HG02798 (cell line): ENCODE data around the gene SLC27A5.
"Not testable (repeated sequence)": the region's sequence is repeated elsewhere in the genome, so short reads cannot be mapped to it uniquely, and the experiment has no call there.

Experiments used
- ATAC-seq: cut with Tn5 transposase; IDR thresholded peaks from one replicate; pipeline ENCODE4 v1.9.1; 2021; ENCODE audit warnings: mild to moderate bottlenecking; ENCODE audit not compliant: unreplicated experiment, poor library complexity

Gene SLC27A5

DNA sequence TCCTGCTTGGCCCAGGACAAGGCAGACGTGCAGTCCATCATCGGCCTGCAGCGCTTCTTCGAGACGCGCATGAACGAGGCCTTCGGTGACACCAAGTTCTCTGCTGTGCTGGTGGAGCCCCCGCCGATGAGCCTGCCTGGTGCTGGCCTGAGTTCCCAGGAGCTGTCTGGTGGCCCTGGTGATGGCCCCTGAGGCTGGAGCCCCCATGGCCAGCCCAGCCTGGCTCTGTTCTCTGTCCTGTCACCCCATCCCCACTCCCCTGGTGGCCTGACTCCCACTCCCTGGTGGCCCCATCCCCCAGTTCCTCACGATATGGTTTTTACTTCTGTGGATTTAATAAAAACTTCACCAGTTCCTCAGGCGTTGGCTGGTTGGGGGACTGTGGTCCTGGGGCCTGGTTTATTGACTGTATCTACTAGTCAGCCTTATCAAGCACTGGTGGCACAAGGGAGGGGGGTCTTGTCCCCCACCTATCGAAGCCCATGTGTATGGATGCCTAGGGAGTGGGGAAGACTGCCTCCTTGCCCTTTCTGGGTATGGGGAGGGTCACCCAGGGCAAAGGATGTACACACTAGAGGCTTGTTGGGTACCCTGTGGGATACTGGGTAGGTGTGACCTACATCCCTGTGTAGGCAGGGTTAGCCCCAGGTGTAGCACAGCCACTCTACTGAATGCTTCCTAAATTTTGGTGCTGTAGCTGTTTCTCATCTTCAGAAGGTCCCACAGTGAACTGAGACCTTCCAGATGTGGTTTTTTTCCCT lies 38.8 kb upstream of the SLC27A5 start:
- ATAC-seq = no peak

DNA sequence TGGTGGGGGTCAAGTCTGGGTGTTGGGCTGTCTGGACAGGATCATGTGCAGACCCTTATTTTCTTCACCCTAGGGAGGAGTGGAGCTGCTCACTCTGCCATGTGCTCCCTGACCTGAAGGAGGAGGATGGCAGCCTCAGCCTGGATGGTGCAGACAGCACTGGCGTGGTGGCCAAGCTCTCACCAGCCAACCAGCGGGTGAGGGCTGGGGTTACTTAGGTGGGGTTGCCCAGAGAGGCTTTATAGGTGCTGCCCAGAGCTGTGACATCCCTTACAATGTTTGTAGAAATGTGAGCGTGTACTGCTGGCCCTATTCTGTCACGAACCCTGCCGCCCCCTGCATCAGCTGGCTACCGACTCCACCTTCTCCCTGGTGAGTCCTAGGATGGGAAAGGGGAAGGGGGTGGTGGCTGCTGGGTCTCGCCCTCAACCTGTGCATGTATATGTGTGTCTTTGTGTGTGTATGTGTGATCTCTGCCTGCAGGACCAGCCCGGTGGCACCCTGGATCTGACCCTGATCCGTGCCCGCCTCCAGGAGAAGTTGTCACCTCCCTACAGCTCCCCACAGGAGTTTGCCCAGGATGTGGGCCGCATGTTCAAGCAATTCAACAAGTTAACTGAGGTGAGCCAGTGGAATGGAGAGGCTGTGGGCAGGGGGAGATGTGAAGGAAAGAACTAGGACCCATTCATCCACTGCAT lies 38.0 kb upstream of the SLC27A5 start:
- no peak for ATAC-seq

DNA sequence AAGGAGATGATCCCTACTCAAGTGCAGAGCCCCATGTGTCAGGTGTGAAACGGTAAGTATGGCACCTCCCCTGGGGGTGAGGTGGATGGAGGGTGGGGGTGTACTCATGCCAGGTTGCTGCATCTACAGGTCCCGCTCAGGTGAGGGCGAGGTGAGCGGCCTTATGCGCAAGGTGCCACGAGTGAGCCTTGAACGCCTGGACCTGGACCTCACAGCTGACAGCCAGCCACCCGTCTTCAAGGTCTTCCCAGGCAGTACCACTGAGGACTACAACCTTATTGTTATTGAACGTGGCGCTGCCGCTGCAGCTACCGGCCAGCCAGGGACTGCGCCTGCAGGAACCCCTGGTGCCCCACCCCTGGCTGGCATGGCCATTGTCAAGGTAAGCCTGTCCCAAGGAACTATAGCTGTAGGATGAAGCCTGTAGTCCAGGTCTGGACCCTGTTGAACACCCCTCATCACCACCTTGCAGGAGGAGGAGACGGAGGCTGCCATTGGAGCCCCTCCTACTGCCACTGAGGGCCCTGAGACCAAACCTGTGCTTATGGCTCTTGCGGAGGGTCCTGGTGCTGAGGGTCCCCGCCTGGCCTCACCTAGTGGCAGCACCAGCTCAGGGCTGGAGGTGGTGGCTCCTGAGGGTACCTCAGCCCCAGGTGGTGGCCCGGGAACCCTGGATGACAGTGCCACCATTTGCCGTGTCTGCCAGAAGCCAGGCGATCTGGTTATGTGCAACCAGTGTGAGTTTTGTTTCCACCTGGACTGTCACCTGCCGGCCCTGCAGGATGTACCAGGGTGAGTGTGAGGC lies 37.3 kb upstream of the SLC27A5 start:
- no peak for ATAC-seq

DNA sequence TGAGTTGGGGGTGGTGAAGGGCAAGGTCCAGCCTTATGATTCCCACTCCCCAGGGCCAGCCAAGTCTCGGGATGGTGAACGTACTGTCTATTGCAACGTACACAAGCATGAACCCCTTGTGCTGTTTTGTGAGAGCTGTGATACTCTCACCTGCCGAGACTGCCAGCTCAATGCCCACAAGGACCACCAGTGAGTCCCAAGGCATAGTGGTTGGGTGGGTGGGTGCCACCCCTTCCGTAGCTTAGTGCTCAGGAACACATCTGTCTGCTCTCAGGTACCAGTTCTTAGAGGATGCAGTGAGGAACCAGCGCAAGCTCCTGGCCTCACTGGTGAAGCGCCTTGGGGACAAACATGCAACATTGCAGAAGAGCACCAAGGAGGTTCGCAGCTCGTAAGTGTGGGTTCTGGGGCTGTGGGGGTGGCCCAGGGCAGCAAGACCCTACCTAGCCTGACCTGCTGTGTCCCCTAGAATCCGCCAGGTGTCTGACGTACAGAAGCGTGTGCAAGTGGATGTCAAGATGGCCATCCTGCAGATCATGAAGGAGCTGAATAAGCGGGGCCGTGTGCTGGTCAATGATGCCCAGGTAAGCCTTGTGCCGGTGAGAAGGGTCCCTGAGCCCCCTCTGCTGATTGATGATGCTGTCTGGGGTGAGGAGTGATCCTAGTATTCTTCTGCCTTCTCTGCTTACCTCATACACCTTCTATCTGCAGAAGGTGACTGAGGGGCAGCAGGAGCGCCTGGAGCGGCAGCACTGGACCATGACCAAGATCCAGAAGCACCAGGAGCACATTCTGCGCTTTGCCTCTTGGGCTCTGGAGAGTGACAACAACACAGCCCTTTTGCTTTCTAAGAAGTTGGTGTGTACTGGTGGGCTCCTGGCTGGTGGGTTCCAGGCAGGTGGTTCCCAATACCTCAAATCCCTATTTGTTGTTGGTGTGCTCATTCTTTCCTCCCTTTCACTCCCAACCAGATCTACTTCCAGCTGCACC lies 35.8 kb upstream of the SLC27A5 start:
- ATAC-seq = no peak

DNA sequence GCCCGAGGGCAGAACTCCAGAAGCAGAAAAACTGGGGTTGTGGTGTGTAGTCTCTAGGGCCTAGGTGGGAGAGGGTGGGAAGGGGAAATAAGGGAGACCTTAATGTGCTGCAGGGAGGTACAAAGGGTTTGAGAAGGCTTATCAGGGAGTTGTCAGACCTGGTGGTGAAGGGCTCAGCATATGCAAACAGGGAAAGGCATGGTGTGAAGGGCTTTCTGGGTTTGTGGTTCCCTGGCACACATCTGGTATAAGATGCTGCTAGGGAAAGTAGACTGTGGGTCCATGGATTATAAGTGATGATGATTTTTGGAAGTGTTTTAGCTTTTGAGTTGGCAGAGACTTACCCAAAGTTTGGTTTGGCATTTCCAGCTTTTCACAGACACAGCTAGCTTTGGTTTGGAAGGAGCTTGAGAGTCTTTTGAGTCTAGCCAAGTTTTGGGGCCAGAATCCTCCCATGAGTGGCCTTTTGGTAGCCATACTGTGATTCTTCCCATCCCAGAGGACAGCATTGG lies 34.3 kb upstream of the SLC27A5 start:
- ATAC-seq = no peak

DNA sequence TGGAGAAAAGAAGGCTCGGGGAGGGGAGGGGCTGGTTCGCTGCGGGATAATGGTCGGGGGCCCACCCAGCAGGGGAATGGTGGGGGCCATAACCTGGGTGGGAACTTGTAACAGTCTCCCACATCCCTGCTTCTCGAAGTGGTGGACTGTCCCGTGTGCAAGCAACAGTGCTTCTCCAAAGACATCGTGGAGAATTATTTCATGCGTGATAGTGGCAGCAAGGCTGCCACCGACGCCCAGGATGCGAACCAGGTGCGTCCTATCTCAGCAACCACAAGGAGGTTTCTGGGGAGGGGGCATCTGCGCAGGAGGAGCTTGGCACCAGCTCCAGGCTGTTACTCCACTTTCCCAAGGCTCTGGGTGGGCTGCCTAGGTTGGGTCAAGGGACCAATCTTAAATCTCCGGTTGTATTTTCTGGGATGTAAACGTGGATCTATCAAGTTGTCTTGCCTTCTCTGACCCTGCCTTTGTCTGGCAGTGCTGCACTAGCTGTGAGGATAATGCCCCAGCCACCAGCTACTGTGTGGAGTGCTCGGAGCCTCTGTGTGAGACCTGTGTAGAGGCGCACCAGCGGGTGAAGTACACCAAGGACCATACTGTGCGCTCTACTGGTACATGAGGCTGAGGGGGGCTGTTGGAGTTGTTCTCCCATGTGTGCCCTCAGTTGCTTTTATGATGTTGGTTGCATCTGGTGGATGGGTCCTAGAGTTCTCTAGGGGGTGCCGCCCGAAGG lies 33.7 kb upstream of the SLC27A5 start:
- no peak for ATAC-seq

DNA sequence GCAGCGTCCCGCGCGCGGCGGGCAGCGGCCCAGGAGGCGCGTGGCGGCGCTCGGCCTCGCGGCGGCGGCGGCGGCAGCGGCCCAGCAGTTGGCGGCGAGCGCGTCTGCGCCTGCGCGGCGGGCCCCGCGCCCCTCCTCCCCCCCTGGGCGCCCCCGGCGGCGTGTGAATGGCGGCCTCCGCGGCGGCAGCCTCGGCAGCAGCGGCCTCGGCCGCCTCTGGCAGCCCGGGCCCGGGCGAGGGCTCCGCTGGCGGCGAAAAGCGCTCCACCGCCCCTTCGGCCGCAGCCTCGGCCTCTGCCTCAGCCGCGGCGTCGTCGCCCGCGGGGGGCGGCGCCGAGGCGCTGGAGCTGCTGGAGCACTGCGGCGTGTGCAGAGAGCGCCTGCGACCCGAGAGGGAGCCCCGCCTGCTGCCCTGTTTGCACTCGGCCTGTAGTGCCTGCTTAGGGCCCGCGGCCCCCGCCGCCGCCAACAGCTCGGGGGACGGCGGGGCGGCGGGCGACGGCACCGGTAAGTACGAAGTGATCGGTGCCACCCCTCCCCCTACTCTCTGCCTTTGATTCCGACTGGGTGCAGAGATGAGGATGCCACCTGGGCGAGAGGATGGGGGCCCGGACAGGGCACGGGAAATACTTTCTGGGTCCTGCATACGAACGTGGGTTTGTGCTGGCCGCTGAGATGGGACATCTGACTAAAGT lies 32.9 kb upstream of the SLC27A5 start:
- ATAC-seq = peak; percentile 60

DNA sequence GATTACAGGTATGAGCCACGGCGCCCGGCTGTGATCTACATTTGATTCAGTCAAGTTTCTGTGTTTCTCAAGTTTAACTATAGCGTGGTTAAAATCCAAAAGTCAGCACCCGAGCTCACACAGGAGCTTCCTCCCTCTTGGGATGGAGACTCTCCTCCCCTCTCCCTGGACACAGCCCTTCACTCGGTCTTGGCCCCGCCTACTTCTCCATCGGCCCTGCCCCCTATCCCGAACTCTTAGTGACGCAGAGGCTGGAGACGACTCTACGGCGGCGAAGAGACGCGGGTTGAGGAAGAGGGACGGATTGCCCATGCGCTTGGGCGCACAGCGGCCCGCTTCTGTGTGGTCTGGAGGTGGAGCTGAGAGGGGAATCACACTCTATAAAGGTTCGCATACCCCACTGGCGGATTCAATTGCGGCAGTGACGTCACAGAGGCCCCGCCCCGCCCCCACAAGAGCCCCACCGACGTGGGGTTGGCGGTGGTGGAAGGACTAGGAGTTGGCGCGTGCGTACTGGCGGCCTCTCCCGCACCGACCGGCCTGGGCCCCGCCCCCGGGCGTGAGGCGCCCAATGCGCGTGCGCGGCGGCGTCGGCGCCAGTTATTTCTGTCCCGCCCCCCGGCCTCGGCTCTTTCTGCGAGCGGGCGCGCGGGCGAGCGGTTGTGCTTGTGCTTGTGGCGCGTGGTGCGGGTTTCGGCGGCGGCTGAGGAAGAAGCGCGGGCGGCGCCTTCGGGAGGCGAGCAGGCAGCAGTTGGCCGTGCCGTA lies 32.2 kb upstream of the SLC27A5 start, which contains the start of gene TRIM28:
TSS of gene TRIM28 (plus strand) at position 239 of the 765 bp plus-strand sequence. CDS start 694 bp downstream, outside the sequence.
- ATAC-seq = peak; percentile 88

DNA sequence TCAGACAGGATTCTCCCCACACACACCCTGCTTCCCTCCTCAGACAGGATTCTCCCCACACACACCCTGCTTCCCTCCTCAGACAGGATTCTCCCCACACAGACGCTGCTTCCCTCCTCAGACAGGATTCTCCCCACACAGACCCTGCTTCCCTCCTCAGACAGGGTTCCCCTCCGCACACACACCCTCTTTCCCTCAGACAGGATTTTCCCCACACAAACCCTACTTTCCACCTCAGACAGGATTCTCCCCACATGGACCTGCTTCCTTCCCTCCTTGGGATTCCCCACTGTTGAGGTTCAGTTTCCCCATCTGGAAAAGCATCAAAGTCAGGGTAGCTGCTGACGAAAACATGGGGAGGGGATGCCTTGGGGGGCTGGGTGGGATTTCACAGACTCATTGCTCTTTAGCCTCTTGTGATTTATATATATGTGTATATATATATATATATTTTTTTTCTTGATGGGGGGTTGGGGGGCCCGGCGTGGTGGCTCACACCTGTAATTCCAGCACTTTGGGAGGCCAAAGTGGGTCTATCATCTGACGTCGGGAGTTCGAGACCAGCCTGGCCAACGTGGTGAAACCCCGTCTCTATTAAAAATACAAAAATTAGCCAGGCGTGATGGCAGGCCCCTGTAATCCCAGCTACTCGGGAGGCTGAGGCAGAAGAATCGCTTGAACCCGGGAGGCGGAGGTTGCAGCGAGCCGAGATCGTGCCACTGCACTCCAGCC lies 31.0 kb upstream of the SLC27A5 start:
- ATAC-seq = not testable (repeated sequence)

DNA sequence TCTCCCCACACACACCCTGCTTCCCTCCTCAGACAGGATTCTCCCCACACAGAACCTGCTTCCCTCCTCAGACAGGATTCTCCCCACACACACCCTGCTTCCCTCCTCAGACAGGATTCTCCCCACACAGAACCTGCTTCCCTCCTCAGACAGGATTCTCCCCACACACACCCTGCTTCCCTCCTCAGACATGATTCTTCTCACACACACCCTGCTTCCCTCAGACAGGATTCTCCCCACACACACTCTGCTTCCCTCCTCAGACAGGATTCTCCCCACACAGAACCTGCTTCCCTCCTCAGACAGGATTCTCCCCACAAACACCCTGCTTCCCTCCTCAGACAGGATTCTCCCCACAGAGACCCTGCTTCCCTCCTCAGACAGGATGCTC lies 27.4 kb upstream of the SLC27A5 start:
- not testable (repeated sequence) for ATAC-seq

DNA sequence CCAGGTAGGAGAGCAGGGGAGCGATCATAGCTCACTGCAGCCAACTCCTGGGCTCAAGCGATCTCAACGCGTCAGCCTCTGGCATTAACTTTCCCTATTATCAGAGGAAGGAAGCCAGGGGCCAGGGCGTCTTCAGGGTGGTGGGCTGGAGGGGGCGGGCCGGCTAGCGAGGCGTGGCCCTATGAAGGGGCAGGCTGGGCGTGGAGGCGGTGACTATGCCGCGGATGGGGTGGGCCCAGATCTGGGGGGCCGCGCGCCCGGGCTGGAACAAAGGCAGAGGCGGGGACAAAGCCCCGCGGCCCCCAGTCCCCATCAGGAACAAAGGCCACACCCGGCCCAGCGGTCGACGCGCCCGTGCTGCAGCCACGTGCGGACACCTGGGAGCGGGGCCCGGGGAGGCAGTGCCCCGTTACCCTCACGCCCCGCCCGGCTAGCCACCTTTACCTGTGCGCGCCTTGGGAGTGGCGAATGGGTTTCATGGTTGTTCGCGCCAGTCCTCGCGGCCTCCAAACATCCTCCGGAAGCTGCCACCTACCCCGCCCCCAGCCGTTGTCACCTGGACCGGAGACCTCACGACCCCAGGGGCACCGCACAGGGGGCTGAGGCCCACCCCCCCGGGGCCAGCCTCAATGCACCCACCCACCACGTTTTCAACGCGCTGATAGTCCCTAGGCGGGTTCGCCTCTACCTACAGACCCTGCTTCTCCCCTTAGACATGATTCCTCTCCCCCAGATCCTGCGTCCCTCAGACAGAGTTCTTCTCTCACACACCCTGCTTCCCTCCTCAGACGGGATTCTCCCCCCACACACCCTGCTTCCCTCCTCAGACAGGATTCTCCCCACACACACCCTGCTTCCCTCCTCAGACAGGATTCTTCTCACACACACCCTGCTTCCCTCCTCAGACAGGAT lies 26.7 kb upstream of the SLC27A5 start:
- no peak for ATAC-seq

DNA sequence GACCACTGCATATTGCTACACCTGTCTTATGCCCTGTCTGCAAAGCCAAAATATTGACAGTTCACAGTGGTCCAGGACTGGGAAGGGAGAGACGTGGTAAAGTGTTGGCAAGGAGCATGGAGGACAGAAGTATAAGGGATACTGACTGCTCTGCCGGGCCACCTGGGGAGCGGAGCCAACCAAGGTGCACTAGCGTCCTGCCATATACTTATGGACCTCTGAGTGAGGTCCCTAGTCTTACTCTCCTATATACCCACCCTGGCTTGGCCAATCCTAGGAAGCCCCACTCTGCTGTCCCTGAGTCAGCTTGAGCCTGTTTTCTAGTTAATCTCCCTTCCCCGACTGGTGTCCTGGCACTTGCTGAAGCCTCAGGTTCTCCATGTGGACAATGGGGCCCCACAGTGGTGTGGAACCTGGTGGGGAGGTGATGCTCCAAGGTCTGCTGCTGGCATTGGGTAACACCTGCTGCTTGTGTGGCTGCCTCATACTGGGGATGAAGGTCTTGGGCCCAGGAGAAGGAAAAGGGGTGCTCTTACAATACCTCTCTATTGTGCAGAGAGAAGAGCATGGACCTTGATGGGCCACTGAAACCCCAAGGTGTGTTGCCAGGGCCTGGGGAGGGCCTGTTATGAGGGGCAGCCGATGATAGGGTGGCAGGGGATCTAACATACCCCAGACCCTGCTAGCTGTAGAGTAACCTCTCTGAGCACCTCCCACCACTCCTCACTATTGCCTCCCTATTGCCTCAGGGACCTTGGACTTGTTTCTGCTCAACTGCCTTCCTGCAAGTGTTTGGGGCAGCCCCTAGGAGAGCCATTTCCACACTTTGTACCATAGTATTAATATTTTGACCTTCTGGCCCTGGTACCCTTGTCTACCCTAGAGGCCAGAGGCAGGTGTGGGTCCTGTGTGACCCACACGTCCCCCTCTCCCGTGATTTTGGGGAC lies 25.3 kb upstream of the SLC27A5 start:
- ATAC-seq = no peak

DNA sequence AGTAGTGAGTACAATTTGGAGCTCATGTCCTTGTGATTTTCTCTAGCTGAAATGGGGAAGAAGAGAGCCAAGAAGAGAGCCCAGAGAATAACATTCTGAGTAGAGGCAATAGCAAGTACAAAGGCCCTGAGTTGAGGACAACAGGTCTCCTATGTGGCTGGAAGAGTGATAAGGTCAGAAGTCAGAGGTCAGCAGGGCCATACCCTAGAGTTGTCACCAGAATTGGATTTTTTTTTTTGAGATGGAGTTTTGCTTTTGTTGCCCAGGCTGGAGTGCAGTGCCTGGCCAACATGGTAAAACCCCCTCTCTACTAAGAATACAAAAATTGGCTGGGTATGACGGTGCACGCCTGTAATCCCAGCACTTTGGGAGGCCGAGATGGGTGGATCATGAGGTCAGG lies 24.1 kb upstream of the SLC27A5 start:
- no peak for ATAC-seq

DNA sequence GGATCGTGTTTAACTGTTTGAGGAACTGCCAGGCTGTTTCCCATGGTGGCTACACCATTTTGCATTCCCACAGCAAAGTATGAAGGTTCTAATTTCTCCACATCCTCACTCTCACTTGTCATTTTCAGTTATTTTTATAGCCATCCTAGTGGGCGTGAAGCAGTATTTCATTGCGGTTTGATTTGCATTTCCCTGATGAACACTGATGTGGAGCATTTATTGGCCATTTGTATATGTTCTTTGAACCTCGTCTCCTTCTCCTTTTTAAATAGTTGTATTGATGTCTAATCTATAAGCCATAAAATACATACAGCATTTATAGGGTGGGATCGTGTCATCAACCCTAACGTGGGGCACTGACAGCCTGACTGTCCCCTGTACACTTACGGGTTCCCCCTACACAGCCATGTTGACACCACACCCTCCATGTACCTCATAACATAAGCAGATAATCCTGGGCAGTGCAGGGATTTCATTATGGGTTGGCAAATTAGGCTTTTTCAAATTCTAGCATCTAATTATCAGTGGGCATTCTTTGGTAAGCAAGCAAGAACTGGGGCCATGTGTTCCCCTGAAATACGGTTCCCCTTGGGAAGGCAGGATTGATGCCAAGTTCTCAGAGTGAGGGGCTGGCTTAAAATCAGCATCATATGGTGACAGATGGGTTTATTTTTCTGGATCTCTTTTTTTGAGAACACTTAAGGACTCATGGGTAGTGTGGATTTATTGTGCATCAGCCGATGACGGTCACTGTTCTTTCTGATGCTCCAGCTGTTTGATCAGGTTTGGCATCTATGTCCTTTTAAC lies 19.4 kb upstream of the SLC27A5 start:
- ATAC-seq = no peak
